GM21515 (cell line): ENCODE results near the gene FKBP9.
"Not testable (repeated sequence)": the region's sequence is repeated elsewhere in the genome, so short reads cannot be mapped to it uniquely, and the experiment has no call there.

ENCODE experiments used
- ATAC-seq: cut with Tn5 transposase; IDR thresholded peaks from one replicate; pipeline ENCODE4 v1.9.1; 2021; ENCODE audit not compliant: unreplicated experiment

Gene FKBP9

DNA sequence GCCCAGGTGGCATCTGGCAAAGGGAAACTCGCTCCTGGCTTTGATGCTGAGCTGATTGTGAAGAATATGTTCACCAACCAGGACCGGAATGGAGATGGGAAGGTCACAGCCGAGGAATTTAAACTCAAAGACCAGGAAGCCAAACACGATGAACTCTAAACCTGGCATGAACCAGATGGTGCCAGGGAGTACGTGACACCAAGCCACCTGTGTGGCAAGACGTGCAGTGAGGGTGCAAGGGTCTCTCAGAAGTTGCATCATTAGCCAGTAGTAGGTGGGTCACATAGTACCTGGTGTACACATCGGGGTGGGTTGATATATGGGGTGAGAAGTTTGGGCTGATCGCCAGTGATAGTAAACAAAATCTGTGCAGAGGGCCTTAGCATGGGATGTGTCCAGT is 48.0 kb downstream of the FKBP9 start:
- ATAC-seq: not testable (repeated sequence)

GRCh38 chr7:33005690-33006089 is 48.5 kb downstream of the FKBP9 start:
- ATAC-seq: not testable (repeated sequence)

DNA sequence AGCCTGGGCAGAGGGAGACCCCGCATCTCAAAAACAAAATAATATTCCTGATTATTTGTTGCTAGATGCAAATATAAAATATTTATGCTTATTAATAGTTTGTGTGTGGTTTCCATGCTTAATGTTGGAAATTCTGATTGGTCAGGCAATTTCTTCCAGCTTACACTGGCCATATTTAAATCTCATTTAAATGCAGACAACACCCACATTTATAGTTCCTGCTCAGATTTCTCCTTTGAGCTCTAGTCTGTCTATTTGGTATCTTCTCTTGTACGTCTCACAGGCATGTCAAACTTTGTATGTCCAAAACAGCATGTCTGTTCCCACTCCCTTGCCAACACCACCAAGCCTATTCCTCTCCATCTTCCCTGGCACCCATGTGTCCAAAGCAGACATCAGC is 52.5 kb downstream of the FKBP9 start:
- ATAC-seq: no peak

DNA sequence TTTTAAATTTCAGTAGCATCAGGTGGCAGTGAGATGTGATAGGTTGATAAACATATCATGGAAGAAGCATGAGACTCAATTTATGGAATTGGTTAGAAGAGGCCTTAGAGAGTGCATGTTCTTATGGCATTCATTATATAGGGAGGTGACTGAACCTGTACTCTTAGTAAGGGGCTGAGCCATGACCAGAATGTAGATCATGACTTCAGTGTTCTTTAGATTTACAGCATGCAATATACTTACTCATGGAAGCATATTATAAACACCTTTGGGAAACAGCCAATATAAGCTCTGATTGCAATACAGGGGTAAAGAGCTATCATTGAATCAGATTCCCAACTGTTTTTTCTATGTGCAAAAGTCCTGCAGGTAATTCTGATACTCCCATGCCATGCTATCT is 55.1 kb downstream of the FKBP9 start:
- no peak for ATAC-seq

DNA sequence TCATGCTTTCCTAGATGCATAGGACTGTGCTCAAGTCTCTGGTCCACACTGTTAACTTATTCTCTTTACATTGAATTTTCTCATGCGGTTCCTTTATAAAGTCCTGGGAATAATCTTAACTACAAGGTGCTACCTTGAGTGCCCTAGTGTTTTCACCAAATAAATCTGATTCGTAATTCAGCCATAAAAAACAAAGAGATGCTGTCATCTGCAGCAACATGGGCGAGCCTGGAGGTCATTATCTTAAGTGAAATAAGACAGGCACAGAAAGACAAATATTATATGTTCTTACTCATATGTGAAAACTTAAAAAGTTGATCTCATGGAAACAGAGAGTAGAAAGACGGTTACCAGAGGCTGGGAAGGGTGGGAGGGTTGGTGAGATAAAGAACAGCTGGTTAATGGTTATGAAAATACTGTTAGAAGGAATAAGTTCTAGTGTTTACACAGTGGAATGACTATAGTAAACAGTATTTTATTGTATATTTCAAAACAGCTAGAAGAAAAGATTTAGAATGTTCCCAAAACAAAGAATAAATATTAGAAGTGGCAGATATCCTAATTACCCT is 67.0 kb downstream of the FKBP9 start:
- no peak for ATAC-seq

- ATAC-seq: no peak
These were observed 78.5 kb downstream of the FKBP9 start for GRCh38 chr7:33035776-33036175.

DNA sequence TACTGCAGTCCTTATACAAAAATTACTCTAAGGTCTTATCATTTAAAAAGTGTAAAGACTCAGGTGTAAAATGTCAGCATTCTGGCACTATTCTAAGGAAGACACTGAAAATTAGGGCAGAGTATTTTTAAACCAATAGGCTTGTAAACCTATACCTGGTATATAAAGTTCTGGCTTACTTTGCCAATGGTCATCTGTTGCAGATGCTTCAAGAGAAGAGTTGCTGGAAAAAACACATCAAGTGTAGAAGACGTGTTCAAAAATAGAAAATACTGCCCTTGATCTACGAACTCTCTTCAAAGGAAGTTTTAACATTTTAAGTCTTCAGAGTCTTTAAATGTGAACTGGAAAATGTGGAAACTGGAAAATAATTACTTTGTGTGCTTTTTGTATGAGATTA is 81.4 kb downstream of the FKBP9 start:
- ATAC-seq: no peak

GRCh38 chr7:33039257-33039902 is 82.1 kb downstream of the FKBP9 start:
- ATAC-seq: peak; percentile 43

DNA sequence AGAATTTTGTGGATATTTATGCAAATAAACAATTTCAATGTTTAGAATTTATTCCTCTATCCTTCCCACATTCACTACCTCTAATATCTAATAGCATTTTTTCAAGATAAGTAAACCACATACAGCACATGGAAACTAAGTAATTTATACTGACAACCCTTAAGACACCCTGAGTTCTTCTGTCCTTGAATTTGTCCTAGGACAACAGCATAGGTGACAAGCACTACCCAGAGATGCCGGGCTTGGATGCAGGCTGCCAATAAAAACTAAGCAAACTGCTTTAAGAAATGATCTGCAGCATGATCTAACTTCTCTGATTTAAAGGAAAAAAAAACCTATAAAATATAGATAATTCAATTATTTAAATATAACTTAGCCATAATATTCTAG is 82.7 kb downstream of the FKBP9 start:
- no peak for ATAC-seq

GRCh38 chr7:33040803-33041516 is 83.7 kb downstream of the FKBP9 start:
- ATAC-seq: peak; percentile 90

DNA sequence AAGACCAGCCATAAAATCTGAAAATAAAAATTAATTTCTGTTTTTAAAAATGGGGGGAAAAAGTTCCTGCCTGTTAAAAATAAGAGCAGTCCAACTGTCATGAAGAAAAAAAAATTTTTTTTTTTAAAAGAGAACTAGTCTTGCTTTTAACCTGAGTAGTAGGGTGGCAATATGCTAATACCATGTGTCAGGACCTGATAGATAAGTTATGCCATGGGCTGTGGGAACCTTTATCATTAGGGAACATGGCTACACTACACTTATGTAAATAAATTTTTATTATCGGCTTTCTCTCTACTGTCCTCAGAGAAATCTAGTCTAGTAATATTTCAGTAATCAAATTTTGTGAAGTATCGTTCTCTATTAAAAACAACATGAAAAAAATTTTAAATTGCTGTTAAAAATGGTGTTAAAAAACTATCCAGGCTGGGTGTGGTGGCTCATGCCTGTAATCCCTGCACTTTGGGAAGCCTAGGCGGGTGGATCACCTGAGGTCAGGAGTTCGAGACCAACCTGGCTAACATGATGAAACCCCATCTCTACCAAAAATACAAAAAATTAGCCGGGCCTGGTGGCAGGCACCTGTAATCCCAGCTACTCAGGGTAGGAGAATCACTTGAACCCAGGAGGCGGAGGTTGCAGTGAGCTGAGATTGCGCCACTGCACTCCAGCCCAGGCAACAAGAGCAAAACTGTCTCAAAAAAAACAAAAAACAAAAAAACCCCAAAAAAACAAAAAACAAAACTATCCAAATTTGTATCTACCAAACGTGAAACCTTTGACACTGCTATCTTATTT is 84.6 kb downstream of the FKBP9 start:
- no peak for ATAC-seq

DNA sequence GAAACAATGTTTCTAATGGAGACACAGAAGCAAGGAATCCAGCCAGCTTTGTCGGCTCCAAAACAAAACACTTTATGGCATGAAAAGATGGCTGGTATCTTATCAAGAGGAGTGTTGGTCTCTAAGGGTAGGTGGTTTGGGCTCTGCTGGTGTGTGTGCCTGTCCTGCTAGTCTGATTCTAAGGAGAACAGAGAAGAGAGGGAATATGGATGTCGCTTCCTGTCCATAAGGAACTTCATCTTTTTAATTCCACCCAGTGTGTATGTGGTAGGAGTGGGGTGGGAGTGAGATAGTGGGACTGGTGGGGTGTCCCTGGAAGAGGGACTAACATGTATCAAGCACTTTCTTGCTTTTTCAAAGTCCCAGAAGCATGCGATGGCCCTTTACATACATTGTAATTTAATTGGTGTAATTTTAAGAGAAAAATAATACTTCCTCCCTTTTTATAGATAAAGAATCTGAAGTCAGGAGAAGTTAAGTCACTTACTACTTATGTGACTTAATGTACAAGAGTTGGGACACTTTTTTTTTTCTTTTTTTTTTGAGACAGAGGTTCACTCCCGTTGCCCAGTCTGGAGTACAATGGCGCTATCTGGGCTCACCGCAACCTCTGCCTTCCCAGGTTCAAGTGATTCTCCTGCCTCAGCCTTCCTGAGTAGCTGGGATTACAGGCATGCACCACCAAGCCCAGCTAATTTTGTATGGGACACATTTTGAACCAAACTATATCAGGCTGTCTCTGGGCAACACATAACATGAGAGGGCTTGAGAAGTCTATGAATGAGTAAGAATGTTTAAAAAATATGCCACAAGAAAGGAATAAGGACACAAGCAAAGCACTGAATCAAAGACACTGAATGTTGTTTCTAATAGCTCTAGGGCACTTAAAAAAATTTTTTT is 86.5 kb downstream of the FKBP9 start:
- no peak for ATAC-seq

DNA sequence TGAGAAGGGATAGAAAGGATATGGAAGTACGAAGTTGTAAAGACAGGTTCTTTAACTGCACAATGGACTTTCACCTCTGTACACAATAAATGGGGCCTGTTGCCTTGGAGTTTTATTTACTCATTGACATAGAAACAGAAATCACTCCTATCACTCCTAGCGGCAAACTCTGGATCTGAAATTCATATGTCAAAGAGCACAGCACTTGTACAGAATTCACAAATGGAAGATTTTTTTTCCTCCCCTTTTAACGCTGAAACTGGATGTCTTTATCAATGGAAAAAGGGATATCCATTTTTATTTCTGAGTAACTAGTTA is 87.1 kb downstream of the FKBP9 start:
- no peak for ATAC-seq

DNA sequence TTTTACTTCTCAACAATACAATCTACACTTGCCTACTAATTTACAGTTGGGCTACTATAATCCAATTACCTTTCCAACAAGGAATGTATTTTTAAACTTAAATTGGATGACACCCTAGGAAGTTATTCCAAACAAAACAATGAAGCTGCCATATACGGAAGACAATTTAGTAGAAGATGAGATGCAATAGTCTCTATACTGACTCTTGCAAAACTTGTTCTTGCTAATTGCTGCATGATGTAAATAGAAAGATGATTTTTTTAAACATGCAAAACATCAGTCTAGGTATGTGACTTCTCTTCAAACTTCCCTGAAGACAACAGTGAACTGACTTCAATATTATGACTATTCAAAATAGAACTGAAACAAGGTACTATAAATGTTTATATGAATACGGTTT is 87.7 kb downstream of the FKBP9 start:
- peak; percentile 32 for ATAC-seq

- ATAC-seq: no peak
These were observed 91.0 kb downstream of the FKBP9 start for GRCh38 chr7:33048257-33048656.

DNA sequence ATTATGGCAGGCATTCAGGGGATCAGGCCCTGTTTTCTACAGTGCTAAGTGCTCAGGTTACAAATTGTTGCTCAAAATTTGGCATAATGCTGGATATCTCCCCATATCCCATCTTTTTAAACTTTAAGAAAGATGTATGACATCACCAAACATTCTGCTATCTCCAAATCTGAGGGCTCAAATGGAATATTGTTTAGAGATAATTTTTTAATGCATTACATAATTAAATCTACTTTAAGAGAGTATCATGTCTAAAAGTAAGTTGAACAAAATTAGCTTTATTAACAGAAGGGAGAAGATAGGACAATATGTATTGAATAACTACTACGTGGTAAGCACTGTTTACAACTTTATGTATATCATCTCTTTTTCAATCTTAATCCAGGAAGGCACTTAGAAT is 91.5 kb downstream of the FKBP9 start:
- no peak for ATAC-seq

- no peak for ATAC-seq
These were observed 93.5 kb downstream of the FKBP9 start for GRCh38 chr7:33050535-33051318.

DNA sequence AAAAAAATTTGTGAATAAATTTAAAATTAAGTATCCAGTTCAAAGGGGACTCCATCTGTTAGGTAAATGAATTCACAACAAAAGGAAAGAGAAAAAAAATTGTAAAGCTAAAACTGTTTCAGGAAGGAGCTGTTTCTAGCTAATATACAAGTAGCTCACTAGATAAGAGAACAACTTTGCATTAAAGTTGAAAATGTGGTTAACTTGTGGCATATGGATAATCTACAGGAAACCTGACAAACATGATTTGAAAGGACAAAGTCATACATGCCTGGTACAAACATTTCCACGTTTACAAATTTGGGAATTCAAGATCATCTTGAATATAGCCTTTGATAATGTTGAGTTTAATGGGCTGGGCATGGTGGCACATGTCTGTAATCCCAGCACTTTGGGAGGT is 96.5 kb downstream of the FKBP9 start:
- no peak for ATAC-seq

GRCh38 chr7:33054261-33054964 is 97.2 kb downstream of the FKBP9 start:
- no peak for ATAC-seq
